Subcutaneous abdominal adipose tissue (tissue), 5 donors: ENCODE measurements around the gene MAPK7.

Experiments
- H3K27ac ChIP-seq: one replicate; pipeline ENCODE4 v1.7.0; 2013; ENCODE audit warnings: low read depth, mild to moderate bottlenecking, inconsistent platforms, low read length, moderate library complexity
- H3K27me3 ChIP-seq, 5 donors: one replicate each; pipeline ENCODE4 v1.7.0; 2013; ENCODE audit warnings: low read length in 5 of 5, inconsistent platforms in 1 of 5; ENCODE audit not compliant: control insufficient read depth in 5 of 5, insufficient read depth in 4 of 5
- H3K36me3 ChIP-seq, 5 donors: one replicate each; pipeline ENCODE4 v1.7.0; 2013; ENCODE audit warnings: low read length in 5 of 5; ENCODE audit not compliant: control insufficient read depth in 5 of 5, insufficient read depth in 5 of 5
- H3K4me1 ChIP-seq, 5 donors: one replicate each; pipeline ENCODE4 v1.7.0; 2013; ENCODE audit warnings: low read length in 5 of 5, mild to moderate bottlenecking in 3 of 5, moderate library complexity in 1 of 5; ENCODE audit not compliant: control insufficient read depth in 5 of 5, insufficient read depth in 5 of 5
- H3K4me3 ChIP-seq, 5 donors: one replicate each; pipeline ENCODE4 v1.7.0; 2013; ENCODE audit warnings: low read length in 5 of 5, low read depth in 1 of 5
- H3K9ac ChIP-seq, 5 donors: one replicate each; pipeline ENCODE4 v1.7.0; 2013; ENCODE audit warnings: low read length in 5 of 5, mild to moderate bottlenecking in 4 of 5, moderate library complexity in 3 of 5
- H3K9me3 ChIP-seq, 5 donors: one replicate each; pipeline ENCODE4 v1.7.0; 2013; ENCODE audit warnings: low read length in 5 of 5; ENCODE audit not compliant: control insufficient read depth in 5 of 5
- donor health status: healthy.
- donor health status: healthy.
- donor health status: healthy.
- donor health status: healthy.
- donor health status: healthy.

The MAPK7 gene

DNA sequence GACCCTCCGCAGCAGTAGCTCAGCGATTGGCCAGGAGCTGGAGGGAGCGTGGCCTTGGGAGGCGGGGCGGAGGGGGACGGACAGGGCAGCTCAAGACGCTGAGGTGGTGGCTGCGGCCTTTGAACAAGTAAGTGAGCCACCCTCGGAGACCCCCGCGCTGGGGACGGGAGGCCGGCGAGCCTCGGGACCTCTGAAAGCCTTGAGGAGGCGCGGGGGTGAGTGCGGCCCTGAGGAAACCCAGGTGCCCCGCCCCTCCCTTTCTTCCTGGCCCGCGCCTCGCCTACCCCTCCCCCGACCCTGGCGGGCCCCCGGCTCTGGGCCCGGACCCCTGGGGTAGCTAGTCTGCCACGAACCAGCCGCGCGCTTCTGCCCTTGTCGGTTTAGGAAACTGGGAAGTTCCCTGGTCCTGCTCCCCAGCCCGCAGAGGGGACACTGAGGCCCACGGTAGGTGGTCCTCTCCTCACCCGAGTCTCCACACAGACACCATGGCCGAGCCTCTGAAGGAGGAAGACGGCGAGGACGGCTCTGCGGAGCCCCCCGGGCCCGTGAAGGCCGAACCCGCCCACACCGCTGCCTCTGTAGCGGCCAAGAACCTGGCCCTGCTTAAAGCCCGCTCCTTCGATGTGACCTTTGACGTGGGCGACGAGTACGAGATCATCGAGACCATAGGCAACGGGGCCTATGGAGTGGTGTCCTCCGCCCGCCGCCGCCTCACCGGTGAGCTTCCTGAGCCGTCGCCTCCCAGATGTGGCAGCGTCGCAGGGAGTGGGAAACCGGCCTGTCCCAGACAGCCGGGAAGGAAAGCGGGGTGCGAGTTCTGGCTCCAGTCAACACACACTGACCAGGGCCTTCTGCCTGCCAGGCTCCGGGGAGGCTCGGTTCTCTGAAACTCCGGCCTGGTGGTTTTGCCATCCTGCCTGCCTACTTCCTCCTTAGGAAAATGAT, at the start of gene MAPK7:
Gene MAPK7, plus strand, starts transcription at position 83 of the 945 bp plus-strand sequence. Its CDS starts 403 bp downstream, at position 486.
- Histone ChIP-seq H3K27me3 (no peaks in the 10 kb centered on the region), H3K4me3 (peak within 1 kb of the TSS; percentile 76 to 92 (median 88)), H3K9ac (peak within 1 kb of the TSS; percentile 82 to 94 (median 90)), H3K27ac (peak within 1 kb of the TSS; percentile 94), H3K9me3 (no peaks in the 10 kb centered on the region), H3K36me3 (peaks cover 0 to 46% (median 41%) of the 10 kb centered on the region in 5 donors), H3K4me1 (peaks cover 5 to 33% (median 21%) of the 10 kb centered on the region in 5 donors)

DNA sequence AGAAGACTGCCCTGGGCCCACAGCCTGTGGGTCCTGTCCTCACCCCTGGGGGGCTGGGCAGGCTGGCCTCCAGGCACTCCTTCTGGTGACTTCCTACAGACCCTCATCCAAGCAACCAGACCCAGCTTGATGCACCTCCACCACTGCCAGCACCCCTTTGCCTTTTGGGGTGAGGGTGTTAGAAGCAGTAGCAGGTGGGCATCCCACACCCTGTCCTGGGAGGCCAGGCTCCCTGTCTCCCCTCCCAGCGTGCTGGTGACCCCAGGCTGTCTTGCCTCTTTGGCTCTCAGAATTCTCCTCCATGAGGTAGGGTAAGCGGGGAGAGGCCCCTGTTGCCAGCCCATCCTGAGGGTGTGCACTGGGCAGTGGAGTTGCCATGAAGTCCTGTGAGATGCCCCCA, 49.2 kb upstream of the MAPK7 start:
- Histone ChIP-seq H3K9ac (no peak overlapping the region), H3K27ac (no peak overlapping the region), H3K4me1 (peaks cover 0 to 5% (median 0%) of the 10 kb centered on the region in 5 donors), H3K9me3 (no peaks in the 10 kb centered on the region), H3K36me3 (peaks cover 0 to 44% (median 29%) of the 10 kb centered on the region in 5 donors), H3K27me3 (no peaks in the 10 kb centered on the region), H3K4me3 (no peak overlapping the region)

DNA sequence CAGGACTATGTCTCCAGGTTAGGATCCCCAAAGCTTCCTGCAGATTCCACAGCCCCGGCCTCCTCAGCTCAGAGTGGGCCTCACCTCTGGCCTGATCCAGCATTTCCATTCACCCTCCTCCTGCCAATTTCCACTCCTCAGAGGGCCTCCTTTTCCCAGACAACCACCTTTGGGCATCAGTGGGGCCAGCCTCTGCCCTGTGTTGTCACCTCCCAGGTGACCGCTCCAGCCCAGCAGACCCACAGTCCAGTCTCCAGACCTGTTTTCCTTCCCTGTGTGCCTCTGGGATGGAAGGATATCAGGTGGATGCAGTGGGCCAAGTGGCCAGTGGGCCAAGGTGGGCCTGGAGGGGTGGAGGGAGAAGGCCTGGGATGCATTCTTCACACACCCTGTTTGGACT, 48.5 kb upstream of the MAPK7 start:
- Histone ChIP-seq H3K27ac (no peak overlapping the region), H3K9me3 (no peaks in the 10 kb centered on the region), H3K9ac (no peak overlapping the region), H3K4me1 (peaks cover 0 to 5% (median 0%) of the 10 kb centered on the region in 5 donors), H3K36me3 (peaks cover 0 to 49% (median 34%) of the 10 kb centered on the region in 5 donors), H3K4me3 (no peak overlapping the region), H3K27me3 (no peaks in the 10 kb centered on the region)

DNA sequence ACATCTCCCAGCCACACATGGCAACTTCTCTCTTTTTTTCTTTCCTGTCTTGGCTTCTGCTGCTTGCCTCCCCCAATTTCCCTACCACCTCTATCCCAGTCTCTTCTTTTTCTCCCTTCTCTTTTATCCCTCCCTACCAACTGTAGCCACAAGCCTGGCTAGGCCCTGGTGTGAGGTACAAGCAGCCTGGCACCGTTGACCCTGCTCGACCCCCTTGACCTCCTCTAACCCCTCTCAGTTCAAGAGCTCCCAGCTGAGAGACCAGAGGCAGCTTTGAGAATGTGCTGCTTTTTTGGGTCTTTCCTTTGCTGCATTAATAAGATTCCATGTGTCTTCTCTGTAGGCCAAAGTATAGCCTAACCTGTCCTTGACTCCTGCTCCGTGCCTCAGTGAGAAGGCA, 48.0 kb upstream of the MAPK7 start:
- H3K36me3 ChIP-seq = peaks cover 0 to 49% (median 34%) of the 10 kb centered on the region in 5 donors
- H3K9ac ChIP-seq = no peak overlapping the region
- H3K4me3 ChIP-seq = no peak overlapping the region
- no peaks in the 10 kb centered on the region for H3K27me3 ChIP-seq
- H3K27ac ChIP-seq = no peak overlapping the region
- H3K9me3 ChIP-seq = no peaks in the 10 kb centered on the region
- peaks cover 0 to 5% (median 0%) of the 10 kb centered on the region in 5 donors for H3K4me1 ChIP-seq

DNA sequence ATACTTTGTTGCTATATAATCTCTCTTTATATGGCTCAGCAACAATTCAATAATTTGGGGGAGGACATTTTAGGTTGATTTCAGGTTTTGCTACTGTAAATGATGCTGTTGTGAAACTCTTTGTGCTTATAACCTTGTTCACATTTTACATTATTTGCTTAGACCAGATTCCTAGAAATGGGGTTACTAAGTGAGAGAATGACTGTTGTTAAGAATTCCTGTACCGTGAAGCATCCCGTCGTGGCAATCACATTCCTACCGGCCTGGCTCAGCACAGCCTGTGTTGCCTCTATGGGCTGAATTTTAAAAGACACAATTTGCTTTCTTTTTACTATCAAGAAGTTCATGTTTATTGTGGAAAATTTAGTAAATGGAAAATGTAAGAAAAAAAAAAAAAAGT, 47.2 kb upstream of the MAPK7 start:
- Histone ChIP-seq H3K27me3 (no peaks in the 10 kb centered on the region), H3K36me3 (peaks cover 0 to 50% (median 34%) of the 10 kb centered on the region in 5 donors), H3K4me3 (no peak overlapping the region), H3K9ac (no peak overlapping the region), H3K4me1 (peaks cover 0 to 10% (median 0%) of the 10 kb centered on the region in 5 donors), H3K27ac (no peak overlapping the region), H3K9me3 (no peaks in the 10 kb centered on the region)

DNA sequence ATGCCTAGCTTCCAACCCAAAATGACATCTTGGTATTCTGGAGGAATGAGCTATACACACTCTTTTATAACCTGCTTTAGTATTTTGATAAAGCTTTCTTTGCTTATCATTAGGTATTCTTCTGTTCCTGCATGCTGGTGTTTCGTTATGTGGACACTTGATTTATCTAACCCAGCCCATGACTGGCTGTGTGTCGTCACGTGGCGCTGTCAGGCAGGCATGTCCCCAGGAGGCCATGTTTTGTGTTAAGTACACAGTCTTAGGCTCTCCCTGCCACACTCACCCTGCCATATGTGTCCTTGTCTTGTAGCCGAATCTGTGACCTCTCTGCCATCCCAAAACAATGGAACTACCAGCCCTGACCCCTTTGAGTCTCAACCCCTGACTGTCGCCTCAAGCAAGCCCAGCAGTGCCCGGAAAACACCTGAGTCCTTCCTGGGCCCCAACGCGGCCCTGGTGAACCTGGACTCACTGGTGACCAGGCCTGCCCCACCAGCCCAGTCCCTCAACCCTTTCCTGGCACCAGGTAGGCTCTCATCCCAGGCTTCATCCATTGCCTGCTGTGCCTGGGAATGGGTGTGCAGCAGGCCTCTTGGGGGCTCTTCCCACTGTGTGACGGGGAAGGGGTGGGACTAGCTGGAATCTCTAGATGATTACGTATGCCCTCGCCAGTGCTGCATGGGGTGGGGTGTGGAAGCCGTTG, 46.6 kb upstream of the MAPK7 start:
- peaks cover 0 to 12% (median 1%) of the 10 kb centered on the region in 5 donors for H3K4me1 ChIP-seq
- peaks cover 0 to 53% (median 36%) of the 10 kb centered on the region in 5 donors for H3K36me3 ChIP-seq
- no peak overlapping the region for H3K9ac ChIP-seq
- H3K9me3 ChIP-seq = no peaks in the 10 kb centered on the region
- H3K27ac ChIP-seq = no peak overlapping the region
- H3K27me3 ChIP-seq = no peaks in the 10 kb centered on the region
- H3K4me3 ChIP-seq = no peak overlapping the region

DNA sequence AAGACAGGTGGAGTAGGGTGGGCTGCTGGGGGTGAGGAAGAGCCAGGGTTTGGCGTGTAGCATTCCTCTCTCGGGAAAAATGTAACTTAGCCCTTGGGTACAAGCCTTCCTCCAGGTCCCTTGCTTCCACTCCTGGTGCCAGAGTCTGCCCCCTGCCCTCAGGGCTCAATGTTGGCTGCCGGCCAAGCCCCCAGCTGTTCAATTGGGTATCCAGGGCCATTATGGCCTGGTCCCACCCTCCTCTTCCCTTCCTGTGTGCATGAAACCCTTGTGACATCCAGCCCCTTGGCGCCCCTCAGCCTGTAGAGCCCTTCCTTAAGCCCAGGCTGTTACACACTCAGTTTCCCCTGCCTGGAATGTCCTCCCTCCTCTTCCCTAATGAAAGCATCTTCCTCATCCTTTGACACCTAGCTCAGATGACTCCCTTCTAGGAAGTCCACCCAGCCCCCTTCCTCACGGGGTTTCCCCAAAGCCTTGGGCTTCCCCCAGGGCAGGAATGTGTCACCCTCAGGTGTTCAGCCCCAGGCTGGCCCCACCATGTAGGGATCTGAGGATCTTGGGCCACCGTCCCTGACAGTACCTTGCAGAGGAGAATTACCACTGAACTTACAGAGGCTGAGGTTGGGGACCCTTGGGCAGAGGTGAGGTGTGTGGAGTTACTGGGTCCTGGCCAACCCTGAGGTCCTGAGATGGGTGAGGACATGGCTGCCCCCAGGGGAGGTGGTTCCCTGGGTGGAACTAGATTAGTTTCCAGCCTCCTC, 45.7 kb upstream of the MAPK7 start:
- H3K27me3 ChIP-seq = no peaks in the 10 kb centered on the region
- no peak overlapping the region for H3K27ac ChIP-seq
- peaks cover 0 to 53% (median 36%) of the 10 kb centered on the region in 5 donors for H3K36me3 ChIP-seq
- H3K4me1 ChIP-seq = peaks cover 0 to 16% (median 10%) of the 10 kb centered on the region in 5 donors
- no peaks in the 10 kb centered on the region for H3K9me3 ChIP-seq
- no peak overlapping the region for H3K9ac ChIP-seq
- H3K4me3 ChIP-seq = no peak overlapping the region

DNA sequence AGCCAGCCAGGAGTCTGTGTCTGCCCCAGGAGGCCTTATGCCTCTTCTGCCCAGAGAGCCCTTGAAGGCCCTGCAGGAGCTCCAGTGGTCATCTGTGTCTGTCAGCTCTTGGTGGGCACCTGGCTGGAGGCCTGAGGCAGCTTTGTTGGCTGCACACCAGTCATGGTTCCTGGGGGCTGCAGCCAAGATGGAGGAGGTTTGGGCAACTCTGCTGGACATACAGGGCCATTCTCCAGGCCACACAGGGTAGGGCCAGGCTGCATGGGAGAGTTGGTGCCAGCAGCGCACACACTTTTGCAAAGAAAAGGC, 45.2 kb upstream of the MAPK7 start:
- Histone ChIP-seq H3K27ac (no peak overlapping the region), H3K4me3 (no peak overlapping the region), H3K27me3 (no peaks in the 10 kb centered on the region), H3K36me3 (peaks cover 0 to 53% (median 36%) of the 10 kb centered on the region in 5 donors), H3K9ac (no peak overlapping the region), H3K4me1 (peaks cover 2 to 22% (median 15%) of the 10 kb centered on the region in 5 donors), H3K9me3 (no peaks in the 10 kb centered on the region)

DNA sequence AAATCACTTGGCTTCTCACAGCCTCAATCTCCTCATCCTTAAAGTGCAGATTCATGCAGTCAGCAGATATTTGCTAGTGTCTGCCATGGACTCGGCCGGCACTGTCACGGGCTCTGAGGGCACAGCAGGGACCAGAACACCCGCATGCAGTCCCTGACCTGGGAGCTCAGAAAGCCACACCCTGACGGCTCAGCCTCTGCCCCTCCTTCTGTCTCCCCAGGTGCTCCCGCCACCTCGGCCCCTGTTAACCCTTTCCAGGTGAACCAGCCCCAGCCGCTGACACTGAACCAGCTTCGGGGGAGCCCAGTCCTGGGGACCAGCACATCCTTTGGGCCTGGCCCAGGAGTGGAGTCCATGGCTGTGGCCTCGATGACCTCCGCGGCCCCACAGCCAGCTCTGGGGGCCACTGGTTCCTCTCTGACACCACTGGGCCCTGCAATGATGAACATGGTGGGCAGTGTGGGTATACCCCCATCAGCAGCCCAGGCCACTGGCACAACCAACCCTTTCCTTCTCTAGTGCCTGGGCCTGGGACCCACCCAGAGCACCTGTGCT, 44.5 kb upstream of the MAPK7 start:
- Histone ChIP-seq H3K4me3 (no peak overlapping the region), H3K27me3 (no peaks in the 10 kb centered on the region), H3K4me1 (peaks cover 5 to 29% (median 20%) of the 10 kb centered on the region in 5 donors), H3K9me3 (no peaks in the 10 kb centered on the region), H3K36me3 (peaks cover 0 to 49% (median 31%) of the 10 kb centered on the region in 5 donors), H3K27ac (no peak overlapping the region), H3K9ac (no peak overlapping the region)
